RWPE1 (cell line): ENCODE results near the gene PCDHGA11.

Experiments used
- CTCF ChIA-PET: fragments of 350-600 bp; sonication (Branson Sonifier 250); formaldehyde crosslinking; extraction: SDS; loops from one replicate; lab custom pipeline; 2021; lab: Yijun Ruan, JAX
- POLR2A ChIA-PET: fragments of 400-600 bp; formaldehyde crosslinking; extraction: SDS; loops from one replicate; lab custom pipeline; 2020; ENCODE audit warnings: antibody characterized with exemption; ENCODE audit not compliant: low non-redundant PET; lab: Yijun Ruan, JAX
- DNase-seq: peaks from one replicate; pipeline ENCODE4 v3.0.0; 2012; ENCODE audit warnings: low spot score
- H3K27ac ChIP-seq: fragments of 450-650 bp; 2 replicates; pipeline ENCODE4 v1.5.1; 2017
- CTCF ChIP-seq: fragments of 450-650 bp; conservative IDR thresholded peaks from 2 replicates; pipeline ENCODE4 v1.5.1; 2017; ENCODE audit warnings: low read depth, mild to moderate bottlenecking

The PCDHGA11 gene

GRCh38 chr5:141441571-141442170 lies 20.8 kb downstream of the PCDHGA11 start:
- ChIA-PET POLR2A (no interaction called here), CTCF (interaction anchor here (0.6 to 0.7 kb wide), 2 partner anchors 18 to 150 kb away, joined by 3 read pairs; no protein-coding TSS in a partner anchor)
- TF ChIP-seq CTCF = no peak
- no peak for DNase-seq
- H3K27ac ChIP-seq = no peak overlapping the region

- DNase-seq = no peak
- ChIA-PET CTCF (interaction anchor here (0.6 to 2.1 kb wide), 2 partner anchors 59 to 135 kb away, joined by 3 to 7 read pairs; no protein-coding TSS in a partner anchor), POLR2A (no interaction called here)
- no peak for TF ChIP-seq CTCF
- no peak overlapping the region for H3K27ac ChIP-seq
These were observed 44.5 kb downstream of the PCDHGA11 start for GRCh38 chr5:141465351-141465750.
